HepG2 (cell line): ENCODE results near the gene LEAP2. TPM values are rescaled to one million over a fixed set of nuclear protein-coding genes. Genes with fewer than 3 reads are reported as not detected.
A peak's percentile ranks its signal among the peaks of the same experiment; 100 is the strongest.

Experiments
- ARNT2 ChIP-seq: sonication (generic); formaldehyde crosslinking; IDR thresholded peaks from 2 replicates; pipeline ENCODE4 v1.8.0; 2022; ENCODE audit warnings: mild to moderate bottlenecking, low read depth, missing genetic modification reagents, moderate library complexity
- ATAD3A ChIP-seq: sonication (generic); formaldehyde crosslinking; IDR thresholded peaks from 2 replicates; pipeline ENCODE4 v1.4.0; 2020; ENCODE audit warnings: missing genetic modification reagents
- GATAD2A ChIP-seq: IDR thresholded peaks from 2 replicates; pipeline ENCODE4 v1.6.1; 2016
- KMT2B ChIP-seq: IDR thresholded peaks from 2 replicates; pipeline ENCODE4 v1.6.1; 2016; ENCODE audit warnings: missing genetic modification reagents, missing compliant biosample characterization
- MIER2 ChIP-seq: IDR thresholded peaks from 2 replicates; pipeline ENCODE4 v1.6.1; 2016; ENCODE audit warnings: missing biosample characterization, missing genetic modification reagents
- NCOR1 ChIP-seq: fragments of 200-600 bp; sonication (generic); IDR thresholded peaks from 2 replicates; pipeline ENCODE4 v1.7.0; 2017; ENCODE audit warnings: antibody characterized with exemption, low read length, borderline replicate concordance
- NFE2 ChIP-seq: sonication (generic); formaldehyde crosslinking; IDR thresholded peaks from 2 replicates; pipeline ENCODE4 v1.4.0; 2020; ENCODE audit warnings: missing genetic modification reagents
- RBFOX2 ChIP-seq: fragments of 200-400 bp; formaldehyde crosslinking; IDR thresholded peaks from 2 replicates; pipeline ENCODE4 v1.6.1; 2017; ENCODE audit warnings: low read depth, mild to moderate bottlenecking, low read length
- SP2 ChIP-seq: sonication (generic); formaldehyde crosslinking; IDR thresholded peaks from 2 replicates; pipeline ENCODE4 v1.5.1; 2020; ENCODE audit warnings: mild to moderate bottlenecking, missing genetic modification reagents
- ZBTB42 ChIP-seq: sonication (generic); formaldehyde crosslinking; IDR thresholded peaks from 2 replicates; pipeline ENCODE4 v1.5.0; 2020; ENCODE audit warnings: mild to moderate bottlenecking, missing genetic modification reagents
- ZSCAN31 ChIP-seq: sonication (generic); formaldehyde crosslinking; IDR thresholded peaks from 2 replicates; pipeline ENCODE4 v1.5.0; 2020; ENCODE audit warnings: low read depth, mild to moderate bottlenecking, missing genetic modification reagents
- polyA plus RNA-seq, 8 experiments: library from polyadenylated mRNA; depleted of rRNA in 3 of 8; stranded (reverse) in 7 of 8; unstranded in 1 of 8; fragments of >200 nt; fragmentation: Illumina TruSeq in 4 of 8; extraction: Trizol in 4 of 8; gene quantifications; 2 replicates each; pipeline versions ENCODE4 v1.2.1 to v1.2.3, GENCODE V29; 2011 to 2016; ENCODE audit warnings: low read depth in 4 of 8, missing spikeins in 1 of 8, mixed read lengths in 1 of 8; ENCODE audit not compliant: insufficient read depth in 1 of 8
- total RNA-seq, 5 experiments: library from RNA; depleted of rRNA; stranded (reverse); fragments of >200 nt; fragmentation: Illumina TruSeq; extraction: Trizol; gene quantifications; 2 replicates each; pipeline ENCODE4 v1.2.3, GENCODE V29; 2016; ENCODE audit warnings: low read depth in 1 of 5
- TF ChIP-seq, protein P1 (sequence below): sonication (generic); formaldehyde crosslinking; IDR thresholded peaks from 2 replicates; pipeline ENCODE4 v1.4.0; 2020; ENCODE audit warnings: mild to moderate bottlenecking, missing genetic modification reagents, borderline replicate concordance
- TF ChIP-seq, protein P2 (sequence below): IDR thresholded peaks from 2 replicates; pipeline ENCODE4 v1.6.1; 2016; ENCODE audit warnings: low read depth
- TF ChIP-seq, protein P3 (sequence below), 2 experiments: sonication (generic) in 1 of 2; formaldehyde crosslinking in 1 of 2; IDR thresholded peaks; 2 replicates each; pipeline versions ENCODE4 v1.4.0 to v1.6.1; 2016 to 2020; ENCODE audit warnings: borderline replicate concordance in 1 of 2, low read depth in 1 of 2, mild to moderate bottlenecking in 1 of 2, missing genetic modification reagents in 1 of 2
- TF ChIP-seq, protein P4 (sequence below): sonication (generic); formaldehyde crosslinking; IDR thresholded peaks from 2 replicates; pipeline ENCODE4 v1.8.0; 2022; ENCODE audit warnings: missing genetic modification reagents, mild to moderate bottlenecking, inconsistent platforms, borderline replicate concordance

LEAP2 gene
- total and polyA plus RNA-seq, 2 of the 13 experiments (the other 11 are each of a cell fraction or from before 2014, with no cell fraction given), result 23.9 to 51.9 TPM

DNA sequence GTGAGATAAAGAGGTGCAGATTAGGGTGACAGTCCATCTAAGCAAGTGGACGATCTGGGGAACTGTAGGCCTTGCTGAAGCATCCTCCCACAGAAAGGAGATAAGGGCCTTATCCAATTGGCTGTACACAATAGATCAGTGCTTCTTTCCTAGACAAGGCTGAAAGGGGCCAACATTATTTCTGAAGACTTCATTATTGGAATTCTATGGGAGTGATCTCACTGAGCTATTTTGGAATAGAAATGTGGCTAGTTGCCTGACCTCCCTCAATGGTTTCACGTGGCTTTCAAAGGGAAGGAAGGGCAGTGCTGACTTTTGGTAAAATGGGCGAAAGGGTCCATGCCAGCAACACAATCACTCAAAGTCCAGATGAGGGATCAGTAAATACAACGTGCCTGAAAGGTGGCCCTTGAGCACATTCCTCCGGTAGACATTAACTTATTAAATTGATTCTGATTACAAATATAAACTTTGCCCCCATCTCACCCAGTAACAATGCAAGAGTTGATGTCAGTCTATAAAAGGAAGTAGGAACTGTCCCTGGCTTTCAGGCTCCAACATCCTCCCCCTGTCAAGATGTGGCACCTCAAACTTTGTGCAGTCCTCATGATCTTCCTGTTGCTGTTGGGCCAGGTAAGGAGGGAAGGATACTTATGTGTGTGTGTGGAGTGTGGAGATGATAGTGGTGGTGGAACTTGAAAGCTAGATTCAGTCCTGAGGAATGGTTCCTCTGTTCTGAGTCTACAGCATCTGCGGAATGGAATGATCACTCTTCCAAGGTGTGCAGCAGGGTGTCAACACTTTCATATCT lies at the start of gene LEAP2 (continued):
- TF ChIP-seq, protein P1, sequence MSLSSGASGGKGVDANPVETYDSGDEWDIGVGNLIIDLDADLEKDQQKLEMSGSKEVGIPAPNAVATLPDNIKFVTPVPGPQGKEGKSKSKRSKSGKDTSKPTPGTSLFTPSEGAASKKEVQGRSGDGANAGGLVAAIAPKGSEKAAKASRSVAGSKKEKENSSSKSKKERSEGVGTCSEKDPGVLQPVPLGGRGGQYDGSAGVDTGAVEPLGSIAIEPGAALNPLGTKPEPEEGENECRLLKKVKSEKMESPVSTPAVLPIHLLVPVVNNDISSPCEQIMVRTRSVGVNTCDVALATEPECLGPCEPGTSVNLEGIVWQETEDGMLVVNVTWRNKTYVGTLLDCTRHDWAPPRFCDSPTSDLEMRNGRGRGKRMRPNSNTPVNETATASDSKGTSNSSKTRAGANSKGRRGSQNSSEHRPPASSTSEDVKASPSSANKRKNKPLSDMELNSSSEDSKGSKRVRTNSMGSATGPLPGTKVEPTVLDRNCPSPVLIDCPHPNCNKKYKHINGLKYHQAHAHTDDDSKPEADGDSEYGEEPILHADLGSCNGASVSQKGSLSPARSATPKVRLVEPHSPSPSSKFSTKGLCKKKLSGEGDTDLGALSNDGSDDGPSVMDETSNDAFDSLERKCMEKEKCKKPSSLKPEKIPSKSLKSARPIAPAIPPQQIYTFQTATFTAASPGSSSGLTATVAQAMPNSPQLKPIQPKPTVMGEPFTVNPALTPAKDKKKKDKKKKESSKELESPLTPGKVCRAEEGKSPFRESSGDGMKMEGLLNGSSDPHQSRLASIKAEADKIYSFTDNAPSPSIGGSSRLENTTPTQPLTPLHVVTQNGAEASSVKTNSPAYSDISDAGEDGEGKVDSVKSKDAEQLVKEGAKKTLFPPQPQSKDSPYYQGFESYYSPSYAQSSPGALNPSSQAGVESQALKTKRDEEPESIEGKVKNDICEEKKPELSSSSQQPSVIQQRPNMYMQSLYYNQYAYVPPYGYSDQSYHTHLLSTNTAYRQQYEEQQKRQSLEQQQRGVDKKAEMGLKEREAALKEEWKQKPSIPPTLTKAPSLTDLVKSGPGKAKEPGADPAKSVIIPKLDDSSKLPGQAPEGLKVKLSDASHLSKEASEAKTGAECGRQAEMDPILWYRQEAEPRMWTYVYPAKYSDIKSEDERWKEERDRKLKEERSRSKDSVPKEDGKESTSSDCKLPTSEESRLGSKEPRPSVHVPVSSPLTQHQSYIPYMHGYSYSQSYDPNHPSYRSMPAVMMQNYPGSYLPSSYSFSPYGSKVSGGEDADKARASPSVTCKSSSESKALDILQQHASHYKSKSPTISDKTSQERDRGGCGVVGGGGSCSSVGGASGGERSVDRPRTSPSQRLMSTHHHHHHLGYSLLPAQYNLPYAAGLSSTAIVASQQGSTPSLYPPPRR (CRISPR knock-in tag), result peak; percentile 81; the same call in 1 of the 2 replicates
- TF ChIP-seq ATAD3A (CRISPR knock-in tag) (no peak), NFE2 (CRISPR knock-in tag) (no peak), ZBTB42 (CRISPR knock-in tag) (no peak), SP2 (no peak), GATAD2A (peak; percentile 71), RBFOX2 (0 out of 2 replicates have a peak, but pooled peaks have one; percentile 33), MIER2 (CRISPR knock-in tag) (peak; percentile 6; the same call in 1 of the 2 replicates), NCOR1 (peak; percentile 98), KMT2B (CRISPR knock-in tag) (peak; percentile 9; the same call in 1 of the 2 replicates), ZSCAN31 (no peak), ARNT2 (0 out of 2 replicates have a peak, but pooled peaks have one; percentile 39)
- TF ChIP-seq, protein P2, sequence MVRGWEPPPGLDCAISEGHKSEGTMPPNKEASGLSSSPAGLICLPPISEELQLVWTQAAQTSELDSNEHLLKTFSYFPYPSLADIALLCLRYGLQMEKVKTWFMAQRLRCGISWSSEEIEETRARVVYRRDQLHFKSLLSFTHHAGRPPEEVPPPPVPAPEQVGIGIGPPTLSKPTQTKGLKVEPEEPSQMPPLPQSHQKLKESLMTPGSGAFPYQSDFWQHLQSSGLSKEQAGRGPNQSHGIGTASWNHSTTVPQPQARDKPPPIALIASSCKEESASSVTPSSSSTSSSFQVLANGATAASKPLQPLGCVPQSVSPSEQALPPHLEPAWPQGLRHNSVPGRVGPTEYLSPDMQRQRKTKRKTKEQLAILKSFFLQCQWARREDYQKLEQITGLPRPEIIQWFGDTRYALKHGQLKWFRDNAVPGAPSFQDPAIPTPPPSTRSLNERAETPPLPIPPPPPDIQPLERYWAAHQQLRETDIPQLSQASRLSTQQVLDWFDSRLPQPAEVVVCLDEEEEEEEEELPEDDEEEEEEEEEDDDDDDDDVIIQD (CRISPR knock-in tag), result peak; percentile 58; the same call in 1 of the 2 replicates
- TF ChIP-seq, protein P3, sequence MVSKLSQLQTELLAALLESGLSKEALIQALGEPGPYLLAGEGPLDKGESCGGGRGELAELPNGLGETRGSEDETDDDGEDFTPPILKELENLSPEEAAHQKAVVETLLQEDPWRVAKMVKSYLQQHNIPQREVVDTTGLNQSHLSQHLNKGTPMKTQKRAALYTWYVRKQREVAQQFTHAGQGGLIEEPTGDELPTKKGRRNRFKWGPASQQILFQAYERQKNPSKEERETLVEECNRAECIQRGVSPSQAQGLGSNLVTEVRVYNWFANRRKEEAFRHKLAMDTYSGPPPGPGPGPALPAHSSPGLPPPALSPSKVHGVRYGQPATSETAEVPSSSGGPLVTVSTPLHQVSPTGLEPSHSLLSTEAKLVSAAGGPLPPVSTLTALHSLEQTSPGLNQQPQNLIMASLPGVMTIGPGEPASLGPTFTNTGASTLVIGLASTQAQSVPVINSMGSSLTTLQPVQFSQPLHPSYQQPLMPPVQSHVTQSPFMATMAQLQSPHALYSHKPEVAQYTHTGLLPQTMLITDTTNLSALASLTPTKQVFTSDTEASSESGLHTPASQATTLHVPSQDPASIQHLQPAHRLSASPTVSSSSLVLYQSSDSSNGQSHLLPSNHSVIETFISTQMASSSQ (IDR thresholded peaks at IDR 0.05; ENCODE audit: low read depth), result peak; percentile 95
- TF ChIP-seq, protein P3 (CRISPR knock-in tag; IDR thresholded peaks at IDR 0.05; ENCODE audit: borderline replicate concordance), result peak; percentile 94; the same call in 1 of the 2 replicates
- TF ChIP-seq, protein P4, sequence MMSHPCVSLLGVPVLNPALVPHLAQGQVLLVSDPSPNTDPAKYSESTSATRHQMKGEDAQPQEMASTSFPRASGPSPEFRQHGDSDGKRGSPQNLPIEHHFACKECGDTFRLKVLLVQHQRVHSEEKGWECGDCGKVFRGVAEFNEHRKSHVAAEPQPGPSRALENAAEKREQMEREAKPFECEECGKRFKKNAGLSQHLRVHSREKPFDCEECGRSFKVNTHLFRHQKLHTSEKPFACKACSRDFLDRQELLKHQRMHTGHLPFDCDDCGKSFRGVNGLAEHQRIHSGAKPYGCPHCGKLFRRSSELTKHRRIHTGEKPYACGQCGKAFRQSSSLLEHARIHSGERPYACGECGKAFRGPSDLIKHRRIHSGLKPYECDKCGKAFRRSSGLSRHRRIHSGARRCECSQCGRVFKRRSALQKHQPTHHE (CRISPR knock-in tag), result no peak
